Activated T-helper 17 cell treated with anti-CD3 and anti-CD28 coated beads, Interleukin-2, amount 50 U/mL, for 72 hours (primary cell): ENCODE data around the gene ITPR1. TPM values are rescaled to one million over a fixed set of nuclear protein-coding genes. Genes with fewer than 3 reads are reported as not detected.

ENCODE experiments used
- ATAC-seq: fragments of 150-1000 bp; cut with Tn5 transposase; replicated peaks from 2 replicates; pipeline ENCODE4 v1.10.0; 2021; ENCODE audit warnings: mild to moderate bottlenecking, moderate library complexity
- H3K27ac Mint-ChIP-seq: one replicate; pipeline ENCODE4 v1.8.0; 2022; ENCODE audit warnings: mixed read lengths
- H3K27me3 Mint-ChIP-seq: one replicate; pipeline ENCODE4 v1.8.0; 2022; ENCODE audit warnings: mixed read lengths
- H3K36me3 Mint-ChIP-seq: one replicate; pipeline ENCODE4 v1.8.0; 2022; ENCODE audit warnings: low read depth, mild to moderate bottlenecking, mixed read lengths
- H3K4me1 Mint-ChIP-seq: one replicate; pipeline ENCODE4 v1.8.0; 2022; ENCODE audit warnings: mixed read lengths
- H3K4me3 Mint-ChIP-seq: one replicate; pipeline ENCODE4 v1.8.0; 2022; ENCODE audit warnings: mild to moderate bottlenecking, mixed read lengths
- H3K9me3 Mint-ChIP-seq: one replicate; pipeline ENCODE4 v1.8.0; 2022; ENCODE audit warnings: mixed read lengths
- total RNA-seq, 2 donors: library from RNA; stranded (reverse); gene quantifications; one replicate each; pipeline ENCODE4 v1.2.3, GENCODE V29; 2022

ITPR1 gene
- total RNA-seq, 2 donors from 2014 or later = 78.5 to 84.6 TPM

- no peaks in the 10 kb centered on the region for H3K9me3 Mint-ChIP-seq
- H3K4me1 Mint-ChIP-seq = peaks cover 65% of the 10 kb centered on the region
- no peaks in the 10 kb centered on the region for H3K27me3 Mint-ChIP-seq
- H3K36me3 Mint-ChIP-seq = peaks cover 68% of the 10 kb centered on the region
- H3K4me3 Mint-ChIP-seq = peak overlapping the region; percentile 74
- ATAC-seq = peak; percentile 67
- peak overlapping the region; percentile 92 for H3K27ac Mint-ChIP-seq
These were observed 352.7 kb downstream of the ITPR1 start for GRCh38 chr3:4845882-4846281.

- H3K36me3 Mint-ChIP-seq = peaks cover 63% of the 10 kb centered on the region
- H3K4me1 Mint-ChIP-seq = peaks cover 65% of the 10 kb centered on the region
- no peak for ATAC-seq
- H3K27ac Mint-ChIP-seq = peak overlapping the region; percentile 92
- H3K9me3 Mint-ChIP-seq = no peaks in the 10 kb centered on the region
- peak overlapping the region; percentile 21 for H3K4me3 Mint-ChIP-seq
- no peaks in the 10 kb centered on the region for H3K27me3 Mint-ChIP-seq
These were observed 353.4 kb downstream of the ITPR1 start for GRCh38 chr3:4846543-4846942.

DNA sequence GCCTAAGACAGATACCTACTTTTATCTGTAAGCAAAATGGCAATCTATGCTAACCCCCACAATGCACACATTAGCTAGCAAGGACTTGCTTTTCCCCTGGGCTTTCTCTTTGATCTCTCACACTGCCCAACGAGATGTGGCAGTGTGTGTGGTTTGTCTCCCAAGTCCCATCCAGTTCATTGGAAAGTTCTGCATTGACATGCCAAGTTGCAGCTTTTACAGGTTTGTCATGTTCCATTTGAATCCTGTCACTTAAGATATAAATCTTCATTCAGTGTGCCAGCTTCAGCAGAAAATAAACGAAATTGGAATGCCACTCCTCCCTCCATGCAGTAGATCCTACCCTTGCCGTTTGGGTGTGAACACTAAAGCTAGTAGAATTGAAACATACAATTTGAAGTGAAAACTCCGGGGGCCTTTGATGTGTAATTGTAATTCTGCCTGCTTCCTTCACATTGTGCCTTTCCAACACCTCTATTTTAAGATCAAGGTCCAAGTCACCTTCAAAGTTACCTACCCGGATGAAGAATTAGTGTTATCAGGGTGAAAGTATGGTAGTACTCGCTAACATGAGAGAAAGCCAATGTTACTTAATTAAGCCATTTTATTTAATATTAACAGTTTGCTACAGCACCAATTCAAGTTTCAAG, 355.2 kb downstream of the ITPR1 start:
- Mint-ChIP-seq H3K27me3 (no peaks in the 10 kb centered on the region), H3K4me1 (peaks cover 55% of the 10 kb centered on the region), H3K4me3 (peak overlapping the region; percentile 63), H3K36me3 (peaks cover 46% of the 10 kb centered on the region), H3K9me3 (no peaks in the 10 kb centered on the region), H3K27ac (peak overlapping the region; percentile 95)
- ATAC-seq = no peak

DNA sequence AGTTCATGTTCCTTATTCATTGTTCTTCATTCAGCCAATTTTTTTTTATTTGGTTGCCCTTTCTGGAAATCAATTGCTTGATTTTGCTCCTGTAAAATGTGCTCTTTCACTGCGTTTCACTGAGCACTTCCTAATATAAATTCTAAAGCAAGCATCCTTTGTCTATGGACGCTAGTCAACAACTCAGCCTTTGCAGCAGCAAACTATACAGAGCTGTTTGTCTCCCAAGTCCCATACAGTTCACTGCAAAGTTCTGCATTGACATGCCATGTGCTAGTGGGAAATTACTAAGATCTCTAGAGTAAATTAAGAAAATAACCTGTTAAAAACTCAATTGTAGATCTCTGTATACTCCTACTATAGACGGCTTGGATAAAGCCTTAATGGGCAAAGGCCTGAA, 356.0 kb downstream of the ITPR1 start:
- Mint-ChIP-seq H3K9me3 (no peaks in the 10 kb centered on the region), H3K36me3 (peaks cover 41% of the 10 kb centered on the region), H3K4me1 (peaks cover 57% of the 10 kb centered on the region), H3K4me3 (peak overlapping the region; percentile 63), H3K27ac (peak overlapping the region; percentile 95), H3K27me3 (no peaks in the 10 kb centered on the region)
- no peak for ATAC-seq

GRCh38 chr3:4849739-4850138, 356.6 kb downstream of the ITPR1 start:
- H3K36me3 Mint-ChIP-seq = peaks cover 41% of the 10 kb centered on the region
- H3K4me1 Mint-ChIP-seq = peaks cover 59% of the 10 kb centered on the region
- no peaks in the 10 kb centered on the region for H3K27me3 Mint-ChIP-seq
- H3K27ac Mint-ChIP-seq = peak overlapping the region; percentile 95
- peak overlapping the region; percentile 63 for H3K4me3 Mint-ChIP-seq
- no peaks in the 10 kb centered on the region for H3K9me3 Mint-ChIP-seq
- ATAC-seq = no peak

GRCh38 chr3:4850211-4850927, 357.2 kb downstream of the ITPR1 start:
- Mint-ChIP-seq H3K27ac (peak overlapping the region; percentile 95), H3K27me3 (no peaks in the 10 kb centered on the region), H3K4me1 (peaks cover 59% of the 10 kb centered on the region), H3K36me3 (peaks cover 41% of the 10 kb centered on the region), H3K4me3 (peak overlapping the region; percentile 63), H3K9me3 (no peaks in the 10 kb centered on the region)
- ATAC-seq = peak; percentile 63

GRCh38 chr3:4850928-4851265, 357.7 kb downstream of the ITPR1 start:
- peaks cover 60% of the 10 kb centered on the region for H3K4me1 Mint-ChIP-seq
- peaks cover 36% of the 10 kb centered on the region for H3K36me3 Mint-ChIP-seq
- H3K27ac Mint-ChIP-seq = peak overlapping the region; percentile 95
- no peaks in the 10 kb centered on the region for H3K27me3 Mint-ChIP-seq
- H3K9me3 Mint-ChIP-seq = no peaks in the 10 kb centered on the region
- ATAC-seq = peak; percentile 77
- peak overlapping the region; percentile 63 for H3K4me3 Mint-ChIP-seq

- H3K27me3 Mint-ChIP-seq = no peaks in the 10 kb centered on the region
- H3K27ac Mint-ChIP-seq = peak overlapping the region; percentile 85
- ATAC-seq = no peak
- H3K4me3 Mint-ChIP-seq = peak overlapping the region; percentile 55
- H3K36me3 Mint-ChIP-seq = peaks cover 26% of the 10 kb centered on the region
- peaks cover 66% of the 10 kb centered on the region for H3K4me1 Mint-ChIP-seq
- H3K9me3 Mint-ChIP-seq = no peaks in the 10 kb centered on the region
These were observed 359.9 kb downstream of the ITPR1 start for GRCh38 chr3:4852780-4853748.

DNA sequence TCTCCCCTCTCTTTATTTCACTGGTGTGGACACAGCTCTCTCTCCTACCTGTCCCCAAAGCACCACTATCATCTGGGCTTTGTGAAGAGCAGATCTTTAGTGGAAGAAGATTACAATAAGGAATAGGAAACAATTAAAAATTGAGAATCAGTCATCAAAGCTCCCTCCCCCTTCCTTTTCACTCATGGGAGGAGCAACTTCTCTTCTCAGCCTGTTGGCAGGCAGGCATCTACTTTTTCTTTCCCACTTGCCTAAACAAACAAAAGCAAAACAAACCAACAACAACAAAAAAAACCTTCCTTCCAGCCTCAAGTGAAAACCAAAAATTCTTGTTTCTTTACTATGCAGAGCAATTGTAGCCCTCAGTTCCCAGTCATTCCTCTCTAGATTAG, 360.6 kb downstream of the ITPR1 start:
- Mint-ChIP-seq H3K4me1 (peaks cover 59% of the 10 kb centered on the region), H3K4me3 (peak overlapping the region; percentile 55)

GRCh38 chr3:4855676-4856075, 362.5 kb downstream of the ITPR1 start:
- no peaks in the 10 kb centered on the region for H3K27me3 Mint-ChIP-seq
- H3K27ac Mint-ChIP-seq = peak overlapping the region; percentile 92
- H3K4me3 Mint-ChIP-seq = peak overlapping the region; percentile 19
- ATAC-seq = no peak
- H3K4me1 Mint-ChIP-seq = peaks cover 46% of the 10 kb centered on the region
- H3K9me3 Mint-ChIP-seq = no peaks in the 10 kb centered on the region
- H3K36me3 Mint-ChIP-seq = peaks cover 4% of the 10 kb centered on the region

More for the DNA sequence above, 360.6 kb downstream of the ITPR1 start:
- ATAC-seq = no peak
- Mint-ChIP-seq H3K27ac (peak overlapping the region; percentile 85), H3K27me3 (no peaks in the 10 kb centered on the region), H3K36me3 (peaks cover 19% of the 10 kb centered on the region), H3K9me3 (no peaks in the 10 kb centered on the region)

- Mint-ChIP-seq H3K27ac (peak overlapping the region; percentile 92), H3K27me3 (no peaks in the 10 kb centered on the region), H3K36me3 (no peaks in the 10 kb centered on the region), H3K9me3 (peaks cover 1% of the 10 kb centered on the region), H3K4me1 (peaks cover 44% of the 10 kb centered on the region), H3K4me3 (peak overlapping the region; percentile 19)
- peak; percentile 52 for ATAC-seq
These were observed 363.0 kb downstream of the ITPR1 start for GRCh38 chr3:4856136-4856535.

- H3K4me1 Mint-ChIP-seq = peaks cover 39% of the 10 kb centered on the region
These were observed 363.4 kb downstream of the ITPR1 start for GRCh38 chr3:4856564-4856963.

GRCh38 chr3:4856986-4857385, 363.8 kb downstream of the ITPR1 start:
- peaks cover 37% of the 10 kb centered on the region for H3K4me1 Mint-ChIP-seq
- no peaks in the 10 kb centered on the region for H3K36me3 Mint-ChIP-seq
- H3K27me3 Mint-ChIP-seq = no peaks in the 10 kb centered on the region
- H3K9me3 Mint-ChIP-seq = peaks cover 5% of the 10 kb centered on the region
- ATAC-seq = no peak
- H3K27ac Mint-ChIP-seq = peak overlapping the region; percentile 92
- H3K4me3 Mint-ChIP-seq = peak overlapping the region; percentile 19

More at GRCh38 chr3:4856564-4856963, 363.4 kb downstream of the ITPR1 start:
- no peaks in the 10 kb centered on the region for H3K36me3 Mint-ChIP-seq
- peaks cover 5% of the 10 kb centered on the region for H3K9me3 Mint-ChIP-seq
- H3K4me3 Mint-ChIP-seq = peak overlapping the region; percentile 19
- ATAC-seq = no peak
- no peaks in the 10 kb centered on the region for H3K27me3 Mint-ChIP-seq
- peak overlapping the region; percentile 92 for H3K27ac Mint-ChIP-seq

- peaks cover 5% of the 10 kb centered on the region for H3K36me3 Mint-ChIP-seq
- H3K4me1 Mint-ChIP-seq = peaks cover 33% of the 10 kb centered on the region
- H3K4me3 Mint-ChIP-seq = no peak overlapping the region
- no peak overlapping the region for H3K27ac Mint-ChIP-seq
- H3K9me3 Mint-ChIP-seq = peaks cover 14% of the 10 kb centered on the region
- no peak for ATAC-seq
- no peaks in the 10 kb centered on the region for H3K27me3 Mint-ChIP-seq
These were observed 366.6 kb downstream of the ITPR1 start for GRCh38 chr3:4859788-4860187.
